CD14-positive monocyte (primary cell): ENCODE data around the gene STPG2. TPM values are rescaled to one million over a fixed set of nuclear protein-coding genes. Genes with fewer than 3 reads are reported as not detected.

Source experiments
- DNase-seq, 3 donors: peaks; one replicate each; pipeline ENCODE4 v3.0.0-alpha.2; 2011 to 2022
- H2AFZ ChIP-seq: 2 replicates; pipeline ENCODE4 v1.6.0; 2012; ENCODE audit warnings: mild to moderate bottlenecking, low read depth, low read length, inconsistent platforms; ENCODE audit not compliant: insufficient read depth, poor library complexity, severe bottlenecking
- H3K27ac ChIP-seq, 2 donors: 1 replicate in 1 of 2; 2 replicates in 1 of 2; pipeline ENCODE4 v1.5.1; 2012 to 2013; ENCODE audit warnings: low read length in 2 of 2, control low read depth in 1 of 2, inconsistent platforms in 1 of 2, low read depth in 1 of 2, mild to moderate bottlenecking in 1 of 2
- H3K27me3 ChIP-seq, 2 donors: one replicate each; pipeline versions ENCODE4 v1.6.0 to v1.6.1; 2011 to 2013; ENCODE audit warnings: low read length in 2 of 2; ENCODE audit not compliant: control insufficient read depth in 2 of 2, insufficient read depth in 2 of 2
- H3K36me3 ChIP-seq, 2 donors: replicated peaks in 1 of 2; 1 replicate in 1 of 2; 2 replicates in 1 of 2; pipeline versions ENCODE4 v1.5.1 to v1.6.1; 2012 to 2013; ENCODE audit warnings: low read length in 2 of 2, control low read depth in 1 of 2, inconsistent platforms in 1 of 2, mild to moderate bottlenecking in 1 of 2; ENCODE audit not compliant: insufficient read depth in 2 of 2, control insufficient read depth in 1 of 2
- H3K4me1 ChIP-seq, 2 donors: 1 replicate in 1 of 2; 2 replicates in 1 of 2; pipeline versions ENCODE4 v1.5.1 to v1.6.1; 2012 to 2013; ENCODE audit warnings: low read length in 2 of 2, control low read depth in 1 of 2, inconsistent platforms in 1 of 2, mild to moderate bottlenecking in 1 of 2, moderate library complexity in 1 of 2; ENCODE audit not compliant: insufficient read depth in 2 of 2, control insufficient read depth in 1 of 2
- H3K4me2 ChIP-seq: replicated peaks from 2 replicates; pipeline ENCODE3; 2012; ENCODE audit warnings: low read length, moderate library complexity, mild to moderate bottlenecking; ENCODE audit not compliant: poor library complexity, severe bottlenecking; ENCODE audit errors: extremely low read depth
- H3K4me3 ChIP-seq, 3 experiments: fragments of 200-600 bp in 1 of 3; sonication (generic) in 1 of 3; replicated peaks in 1 of 3; 1 replicate in 2 of 3; 2 replicates in 1 of 3; pipeline ENCODE4 v1.5.1; 2011 to 2013; ENCODE audit warnings: low read length in 3 of 3, mild to moderate bottlenecking in 3 of 3, control low read depth in 2 of 3, low read depth in 2 of 3, inconsistent platforms in 1 of 3, moderate library complexity in 1 of 3
- H3K79me2 ChIP-seq: 2 replicates; pipeline ENCODE4 v1.6.0; 2012; ENCODE audit warnings: mild to moderate bottlenecking, control low read depth, inconsistent platforms, low read length, moderate library complexity; ENCODE audit not compliant: insufficient read depth
- H3K9ac ChIP-seq: 2 replicates; pipeline ENCODE4 v1.6.0; 2017; ENCODE audit warnings: low read length, mild to moderate bottlenecking; ENCODE audit not compliant: insufficient read depth, poor library complexity, severe bottlenecking
- H3K9me3 ChIP-seq, 2 donors: replicated peaks in 1 of 2; 1 replicate in 1 of 2; 2 replicates in 1 of 2; pipeline versions ENCODE4 v1.5.1 to v1.6.1; 2012 to 2013; ENCODE audit warnings: low read length in 2 of 2, control low read depth in 1 of 2; ENCODE audit not compliant: control insufficient read depth in 1 of 2, insufficient read depth in 1 of 2
- H4K20me1 ChIP-seq: 2 replicates; pipeline ENCODE4 v1.6.0; 2012; ENCODE audit warnings: mild to moderate bottlenecking, low read length, control low read depth, moderate library complexity; ENCODE audit not compliant: insufficient read depth
- H3K27ac Mint-ChIP-seq, 7 donors: one replicate each; pipeline ENCODE4 v1.8.0; 2020; ENCODE audit warnings: mild to moderate bottlenecking in 7 of 7, mixed read lengths in 7 of 7, moderate library complexity in 6 of 7, inconsistent platforms in 2 of 7
- H3K27me3 Mint-ChIP-seq, 3 donors: one replicate each; pipeline ENCODE4 v1.8.0; 2021 to 2022; ENCODE audit warnings: low read depth in 3 of 3, mild to moderate bottlenecking in 3 of 3, mixed read lengths in 3 of 3, moderate library complexity in 3 of 3, inconsistent platforms in 1 of 3
- H3K36me3 Mint-ChIP-seq, 2 donors: one replicate each; pipeline ENCODE4 v1.8.0; 2020; ENCODE audit warnings: mixed read lengths in 2 of 2, inconsistent platforms in 1 of 2, mild to moderate bottlenecking in 1 of 2
- H3K4me1 Mint-ChIP-seq: one replicate; pipeline ENCODE4 v1.8.0; 2020; ENCODE audit warnings: mild to moderate bottlenecking, mixed read lengths
- H3K4me3 Mint-ChIP-seq, 2 donors: one replicate each; pipeline ENCODE4 v1.8.0; 2020; ENCODE audit warnings: mild to moderate bottlenecking in 2 of 2, mixed read lengths in 2 of 2, moderate library complexity in 1 of 2
- H3K9me3 Mint-ChIP-seq, 7 donors: one replicate each; pipeline ENCODE4 v1.8.0; 2020 to 2022; ENCODE audit warnings: mixed read lengths in 7 of 7, mild to moderate bottlenecking in 6 of 7, moderate library complexity in 6 of 7, inconsistent platforms in 2 of 7
- WGBS: methylation state at CpG from one replicate; pipeline ENCODE4 v1.1.5; 2013; ENCODE audit warnings: missing lambda C conversion rate; ENCODE audit not compliant: insufficient coverage; 5-methylcytosine and 5-hydroxymethylcytosine counted together
- intact Hi-C, 2 donors: fragments of 100-400 bp; cut with micrococcal nuclease; formaldehyde crosslinking; loops; one replicate each; pipeline versions ENCODE4 v1.15.0 to v1.15.1; 2023
- polyA plus RNA-seq, 3 donors: library from polyadenylated mRNA; depleted of rRNA in 1 of 3; unstranded in 2 of 3; stranded (reverse) in 1 of 3; fragments of 300-500 nt in 2 of 3; fragments of >200 nt in 1 of 3; fragmentation: Illumina TruSeq in 2 of 3; gene quantifications; 1 replicate in 2 of 3; 2 replicates in 1 of 3; pipeline ENCODE4 v1.2.3, GENCODE V29; 2012 to 2021
- TF ChIP-seq, protein P1 (sequence below): fragments of 200-600 bp; IDR thresholded peaks from one replicate; pipeline ENCODE4 v1.8.0; 2022; ENCODE audit warnings: antibody characterized with exemption, mild to moderate bottlenecking

STPG2 gene
- polyA plus RNA-seq, 3 donors = 0.04 TPM; not detected in 2

DNA sequence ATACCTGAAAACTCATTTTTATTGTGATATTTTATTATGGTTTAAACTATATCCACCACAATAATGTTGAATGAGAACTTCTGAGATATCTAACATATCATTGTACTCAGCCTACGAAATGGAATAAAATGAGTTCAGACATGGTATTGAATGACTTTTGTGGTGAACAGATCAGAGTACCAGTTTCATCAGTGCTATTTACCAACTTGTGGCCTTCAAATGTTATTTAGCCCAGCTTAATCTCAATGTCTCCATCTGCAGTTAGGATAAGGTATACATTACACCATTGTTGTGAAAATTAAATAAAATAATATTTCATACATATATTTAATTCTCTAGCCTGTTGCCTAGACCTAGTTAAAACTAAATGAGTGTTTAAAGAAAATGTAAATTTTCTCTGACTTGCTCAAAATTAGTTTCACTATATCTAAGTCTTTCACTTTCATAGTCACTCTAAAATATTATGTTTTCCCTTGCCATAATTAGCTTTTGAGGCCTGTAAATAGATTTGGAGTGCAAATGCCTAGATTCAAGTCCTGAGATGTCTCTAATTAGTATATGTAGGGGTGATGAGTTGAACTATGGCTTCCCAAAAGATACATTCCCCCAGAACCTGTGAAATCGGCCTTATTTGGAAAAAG is 594.2 kb downstream of the STPG2 start:
- Histone ChIP-seq H3K4me3 (no peak overlapping the region), H3K27ac (no peak overlapping the region), H2AFZ (no peak overlapping the region), H3K27me3 (no peaks in the 10 kb centered on the region), H3K9me3 (peaks cover 8 to 11% of the 10 kb centered on the region in 2 donors), H3K9ac (no peak overlapping the region), H3K79me2 (no peaks in the 10 kb centered on the region), H3K36me3 (no peaks in the 10 kb centered on the region), H3K4me1 (no peaks in the 10 kb centered on the region), H3K4me2 (no peak overlapping the region), H4K20me1 (no peaks in the 10 kb centered on the region)
- Mint-ChIP-seq H3K9me3 (peaks cover 0 to 9% (median 3%) of the 10 kb centered on the region in 7 donors), H3K36me3 (no peaks in the 10 kb centered on the region), H3K27me3 (no peaks in the 10 kb centered on the region), H3K4me1 (no peaks in the 10 kb centered on the region), H3K4me3 (no peak overlapping the region), H3K27ac (no peak overlapping the region)
- TF ChIP-seq, protein P1, sequence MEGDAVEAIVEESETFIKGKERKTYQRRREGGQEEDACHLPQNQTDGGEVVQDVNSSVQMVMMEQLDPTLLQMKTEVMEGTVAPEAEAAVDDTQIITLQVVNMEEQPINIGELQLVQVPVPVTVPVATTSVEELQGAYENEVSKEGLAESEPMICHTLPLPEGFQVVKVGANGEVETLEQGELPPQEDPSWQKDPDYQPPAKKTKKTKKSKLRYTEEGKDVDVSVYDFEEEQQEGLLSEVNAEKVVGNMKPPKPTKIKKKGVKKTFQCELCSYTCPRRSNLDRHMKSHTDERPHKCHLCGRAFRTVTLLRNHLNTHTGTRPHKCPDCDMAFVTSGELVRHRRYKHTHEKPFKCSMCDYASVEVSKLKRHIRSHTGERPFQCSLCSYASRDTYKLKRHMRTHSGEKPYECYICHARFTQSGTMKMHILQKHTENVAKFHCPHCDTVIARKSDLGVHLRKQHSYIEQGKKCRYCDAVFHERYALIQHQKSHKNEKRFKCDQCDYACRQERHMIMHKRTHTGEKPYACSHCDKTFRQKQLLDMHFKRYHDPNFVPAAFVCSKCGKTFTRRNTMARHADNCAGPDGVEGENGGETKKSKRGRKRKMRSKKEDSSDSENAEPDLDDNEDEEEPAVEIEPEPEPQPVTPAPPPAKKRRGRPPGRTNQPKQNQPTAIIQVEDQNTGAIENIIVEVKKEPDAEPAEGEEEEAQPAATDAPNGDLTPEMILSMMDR = no peak
- no CpG with 5 or more reads among the region's 2 CpGs for WGBS
- intact Hi-C loops = no loop called here
- no peak for DNase-seq

DNA sequence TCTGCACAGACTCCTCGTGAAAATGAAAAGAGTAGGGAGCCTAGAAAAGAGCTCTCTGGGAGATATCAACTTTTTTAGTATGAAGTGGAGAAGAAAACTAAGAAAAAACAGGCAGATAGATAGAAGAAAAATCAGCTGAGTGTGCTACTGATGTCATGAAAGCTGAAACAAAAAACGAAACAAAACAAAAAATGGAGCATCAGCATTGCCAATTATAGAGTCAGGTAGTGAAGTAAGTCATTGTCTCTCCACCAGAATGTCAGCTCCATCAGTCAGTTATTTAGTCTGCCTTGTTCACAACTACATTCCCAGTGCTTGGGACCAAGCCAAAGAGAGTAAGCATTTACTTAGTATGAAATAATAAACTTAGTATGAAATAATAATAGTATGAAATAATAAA is 595.1 kb downstream of the STPG2 start:
- H3K27me3 Mint-ChIP-seq = no peaks in the 10 kb centered on the region
- Histone ChIP-seq H3K4me1 (no peaks in the 10 kb centered on the region), H3K27me3 (no peaks in the 10 kb centered on the region), H3K27ac (no peak overlapping the region), H3K79me2 (no peaks in the 10 kb centered on the region), H3K9ac (no peak overlapping the region), H3K4me2 (no peak overlapping the region), H3K36me3 (no peaks in the 10 kb centered on the region), H4K20me1 (no peaks in the 10 kb centered on the region), H2AFZ (no peak overlapping the region), H3K9me3 (peaks cover 7 to 11% of the 10 kb centered on the region in 2 donors), H3K4me3 (no peak overlapping the region)
- intact Hi-C loops = no loop called here
- TF ChIP-seq, protein P1 = no peak
- no peak overlapping the region for H3K27ac Mint-ChIP-seq
- H3K4me1 Mint-ChIP-seq = no peaks in the 10 kb centered on the region
- 86% methylated on average over 1 of the region's 2 CpGs for WGBS
- H3K9me3 Mint-ChIP-seq = peaks cover 0 to 9% (median 3%) of the 10 kb centered on the region in 7 donors
- H3K4me3 Mint-ChIP-seq = no peak overlapping the region
- no peaks in the 10 kb centered on the region for H3K36me3 Mint-ChIP-seq
- DNase-seq = no peak
